GM19372 (cell line): ENCODE measurements around the gene SH2B2.
"Not testable (repeated sequence)": the region's sequence is repeated elsewhere in the genome, so short reads cannot be mapped to it uniquely, and the experiment has no call there.

ENCODE experiments used
- ATAC-seq: cut with Tn5 transposase; IDR thresholded peaks from one replicate; pipeline ENCODE4 v1.9.1; 2021; ENCODE audit warnings: mild to moderate bottlenecking, low read depth, moderate library complexity; ENCODE audit not compliant: unreplicated experiment

Gene SH2B2

DNA sequence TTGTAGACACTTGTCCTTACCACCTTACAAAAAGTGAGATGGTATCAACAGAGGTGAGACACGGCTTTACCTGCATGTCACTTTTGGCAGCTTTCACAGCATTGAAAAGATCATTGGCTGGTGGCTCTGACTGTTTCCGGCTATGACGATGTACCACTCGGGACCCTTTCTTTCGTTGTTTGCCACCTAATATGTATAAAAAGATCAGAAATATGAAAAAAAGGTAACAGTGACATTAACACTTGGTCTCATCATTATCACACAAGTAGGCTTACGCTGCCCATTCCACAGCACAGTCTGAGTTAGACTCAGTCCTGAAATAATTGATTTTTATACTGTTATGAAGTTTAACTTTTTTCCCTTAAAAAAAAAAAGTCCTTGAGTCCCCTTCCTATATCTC is 40.5 kb downstream of the SH2B2 start:
- not testable (repeated sequence) for ATAC-seq

DNA sequence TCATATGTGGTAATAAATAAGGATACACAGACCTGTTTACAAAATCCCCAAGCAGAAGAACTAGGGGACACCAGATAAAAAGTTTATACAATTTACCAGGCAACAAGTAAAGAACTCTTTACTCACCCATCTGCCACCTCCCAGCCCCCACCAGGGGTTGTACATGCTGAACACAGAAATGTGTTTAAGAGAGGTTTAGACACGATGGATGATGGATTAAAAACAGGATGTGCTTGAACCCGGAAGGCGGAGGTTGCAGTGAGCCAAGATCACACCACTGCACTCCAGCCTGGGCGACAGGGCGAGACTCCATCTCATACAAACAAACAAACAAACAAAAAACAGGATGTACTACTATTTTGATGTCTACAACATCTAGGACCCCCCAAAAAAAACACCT is 42.2 kb downstream of the SH2B2 start:
- ATAC-seq, result not testable (repeated sequence)

DNA sequence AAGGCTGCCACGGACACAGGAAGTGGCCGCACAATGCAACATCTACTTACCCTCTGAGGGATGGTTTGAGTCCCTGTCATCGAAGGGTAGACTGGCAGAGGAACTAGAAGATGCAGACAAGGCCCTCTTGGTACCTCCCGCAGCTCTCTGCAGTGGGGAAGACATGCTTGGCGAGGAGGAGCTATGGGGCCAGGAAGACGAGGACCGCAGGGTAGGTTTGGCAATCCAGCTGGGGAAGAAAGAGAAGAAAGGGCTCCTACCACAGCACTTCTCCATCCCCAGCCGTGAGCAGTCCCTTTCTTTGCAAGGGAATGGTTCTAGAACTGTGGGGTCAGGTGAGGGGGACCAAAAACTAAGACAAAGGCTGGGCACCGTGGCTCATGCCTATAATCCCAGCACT is 42.7 kb downstream of the SH2B2 start:
- ATAC-seq, result not testable (repeated sequence)

DNA sequence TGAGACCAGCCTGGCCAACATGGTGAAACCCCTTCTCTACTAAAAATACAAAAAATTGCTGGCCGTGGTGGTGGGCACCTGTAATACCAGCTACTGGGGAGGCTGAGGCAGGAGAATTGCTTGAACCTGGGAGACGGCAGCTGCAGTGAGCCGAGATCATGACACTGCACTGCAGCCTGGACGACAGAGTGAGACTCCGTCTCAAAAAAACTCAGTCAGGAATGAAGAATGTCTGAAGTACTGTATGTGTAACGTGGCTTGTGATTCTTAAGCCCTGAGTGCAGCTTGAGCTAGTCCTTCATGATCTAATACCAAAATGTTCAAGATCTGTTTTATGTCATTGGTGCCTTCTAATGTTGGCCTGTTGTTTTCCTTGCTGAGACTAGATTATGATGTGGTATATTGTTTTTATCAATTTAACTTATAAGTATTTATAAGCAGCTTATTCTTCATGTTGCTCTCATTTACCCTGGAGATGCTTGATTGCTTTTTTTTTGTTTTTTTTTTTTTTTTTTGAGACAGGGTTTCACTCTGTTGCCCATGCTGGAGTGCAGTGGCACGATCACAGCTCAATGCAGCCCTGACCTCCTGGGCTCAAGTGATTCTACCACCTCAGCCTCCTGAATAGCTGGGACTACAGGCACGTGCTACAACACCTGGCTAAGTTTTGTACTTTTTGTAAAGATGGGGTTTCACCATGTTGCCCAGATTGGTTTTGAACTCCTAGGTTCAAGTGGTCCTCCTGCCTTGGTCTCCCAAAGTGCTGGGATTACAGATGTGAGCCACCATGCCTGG is 44.2 kb downstream of the SH2B2 start:
- ATAC-seq, result not testable (repeated sequence)

DNA sequence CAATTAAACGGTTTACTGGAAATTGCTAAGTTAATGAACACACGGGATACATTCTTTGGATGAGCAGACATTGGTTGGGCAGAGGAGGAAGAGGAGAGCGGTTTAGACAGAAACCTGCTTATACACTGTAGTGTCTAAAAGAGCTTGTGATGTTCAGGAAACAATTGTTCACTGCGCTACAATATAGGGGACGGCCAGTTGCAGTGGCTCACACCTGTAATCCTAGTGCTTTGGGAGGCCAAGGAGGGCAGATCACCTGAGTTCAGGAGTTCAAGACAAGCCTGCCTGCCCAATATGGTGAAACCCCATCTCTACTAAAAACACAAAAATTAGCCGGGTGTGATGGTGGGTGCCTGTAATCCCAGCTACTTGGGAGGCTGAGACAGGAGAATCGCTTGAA is 48.9 kb downstream of the SH2B2 start:
- ATAC-seq, result not testable (repeated sequence)

DNA sequence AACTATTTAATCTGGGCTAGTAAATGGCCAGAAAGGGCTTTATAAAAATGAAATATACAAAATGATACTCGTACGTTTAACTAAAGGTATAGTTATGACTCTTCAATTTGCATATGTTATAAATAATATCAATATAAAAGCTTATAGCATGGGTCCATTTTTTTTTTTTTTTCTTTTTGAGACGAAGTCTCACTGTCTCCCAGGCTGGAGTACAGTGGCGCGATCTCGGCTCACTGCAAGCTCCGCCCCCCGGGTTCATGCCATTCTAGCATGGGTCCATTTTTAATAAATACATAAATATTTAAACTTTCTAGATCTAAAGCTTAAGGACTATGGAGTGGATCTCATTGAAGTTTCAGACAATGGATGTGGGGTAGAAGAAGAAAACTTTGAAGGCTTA is 50.3 kb downstream of the SH2B2 start:
- ATAC-seq, result not testable (repeated sequence)

DNA sequence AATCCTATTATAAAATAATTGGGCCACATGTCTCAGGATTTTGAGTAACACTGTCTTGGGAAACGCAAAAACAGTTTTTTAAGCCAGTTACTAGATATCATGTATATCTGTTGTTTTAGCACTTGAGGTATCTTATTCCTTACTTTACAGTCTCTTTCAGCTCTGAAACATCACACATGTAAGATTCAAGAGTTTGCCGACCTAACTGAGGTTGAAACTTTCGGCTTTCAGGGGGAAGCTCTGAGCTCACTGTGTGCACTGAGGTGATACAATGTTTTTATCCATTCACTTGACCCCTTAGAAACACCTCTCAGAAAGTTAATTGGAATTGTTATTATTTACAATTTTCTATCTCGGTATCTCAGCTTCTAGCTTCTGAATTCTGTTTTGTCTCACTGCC is 50.8 kb downstream of the SH2B2 start:
- not testable (repeated sequence) for ATAC-seq

DNA sequence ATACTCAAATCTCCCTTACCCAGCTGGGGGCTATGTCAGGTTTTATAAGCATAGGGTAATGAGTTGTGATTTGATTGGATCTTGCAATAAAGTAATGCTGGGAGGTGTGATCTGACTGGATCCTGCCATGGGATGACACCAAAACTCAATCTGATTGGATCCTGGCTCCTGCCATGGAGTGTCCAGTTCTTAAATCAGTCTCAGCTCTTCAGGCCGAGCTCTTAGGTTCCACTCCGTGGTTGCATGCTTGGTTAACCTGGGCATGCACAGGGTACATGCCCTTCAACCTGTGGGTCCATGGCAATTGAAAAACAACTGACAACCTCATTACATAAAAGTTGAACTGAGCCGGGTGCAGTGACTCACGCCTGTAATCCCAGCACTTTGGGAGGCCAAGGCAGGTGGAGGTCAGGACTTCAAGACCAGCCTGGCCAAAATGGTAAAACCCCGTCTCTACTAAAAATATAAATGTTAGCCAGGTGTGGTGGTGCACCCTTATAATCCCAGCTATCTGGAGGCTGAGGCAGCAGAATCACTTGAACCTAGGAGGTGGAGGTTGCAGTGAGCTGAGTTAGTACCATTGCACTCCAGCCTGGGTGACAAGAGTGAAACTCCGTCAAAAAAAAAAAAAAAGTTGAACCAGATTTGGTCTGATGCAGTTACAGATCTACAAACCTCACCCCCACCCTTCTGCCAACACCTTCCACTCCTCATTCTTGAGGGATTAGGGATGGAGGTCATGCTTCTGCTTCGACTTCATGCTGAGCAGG is 54.1 kb downstream of the SH2B2 start:
- ATAC-seq, result not testable (repeated sequence)

DNA sequence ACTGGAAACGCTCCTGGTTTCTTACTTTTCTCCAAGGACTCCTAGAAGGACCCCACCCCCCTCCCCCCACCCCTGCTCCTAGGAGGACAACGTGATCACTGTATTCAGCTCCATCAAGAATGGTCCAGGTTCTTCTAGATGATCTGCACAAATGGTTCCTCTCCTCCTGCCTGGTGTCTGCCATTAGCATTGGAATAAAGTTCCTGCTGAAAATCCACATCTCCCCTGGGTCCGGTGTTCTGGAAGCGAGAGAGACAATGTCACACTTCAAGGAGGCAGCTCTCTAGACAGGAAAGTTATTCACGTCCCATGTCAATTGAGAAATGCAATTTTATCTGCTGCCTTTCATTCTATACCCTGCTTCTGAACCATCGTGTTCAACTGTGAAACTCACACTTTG is 60.3 kb downstream of the SH2B2 start:
- not testable (repeated sequence) for ATAC-seq

DNA sequence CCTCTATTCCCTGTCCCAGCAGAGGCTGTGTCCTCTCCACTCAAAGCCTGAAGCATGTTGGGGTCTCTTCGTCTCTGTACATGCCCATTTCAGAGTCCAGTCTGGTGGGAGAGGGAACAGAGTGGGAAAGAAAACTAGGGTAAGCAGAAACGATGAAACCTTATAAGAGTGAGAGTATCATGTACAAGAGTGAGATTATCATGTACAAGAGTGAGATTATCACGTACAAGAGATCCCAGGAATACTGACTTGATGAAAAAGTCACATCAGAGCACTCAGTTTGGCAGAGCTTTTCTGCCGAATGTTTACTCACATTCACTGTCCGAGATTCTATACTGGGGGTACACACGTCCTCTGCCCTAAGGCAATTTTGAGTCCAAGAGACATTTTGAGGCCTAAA is 69.7 kb downstream of the SH2B2 start, which contains the start of gene SPDYE6:
TSS of gene SPDYE6 (minus strand) at position 101 of the 400 bp plus-strand sequence. CDS start 421 bp downstream, outside the sequence.
- not testable (repeated sequence) for ATAC-seq

DNA sequence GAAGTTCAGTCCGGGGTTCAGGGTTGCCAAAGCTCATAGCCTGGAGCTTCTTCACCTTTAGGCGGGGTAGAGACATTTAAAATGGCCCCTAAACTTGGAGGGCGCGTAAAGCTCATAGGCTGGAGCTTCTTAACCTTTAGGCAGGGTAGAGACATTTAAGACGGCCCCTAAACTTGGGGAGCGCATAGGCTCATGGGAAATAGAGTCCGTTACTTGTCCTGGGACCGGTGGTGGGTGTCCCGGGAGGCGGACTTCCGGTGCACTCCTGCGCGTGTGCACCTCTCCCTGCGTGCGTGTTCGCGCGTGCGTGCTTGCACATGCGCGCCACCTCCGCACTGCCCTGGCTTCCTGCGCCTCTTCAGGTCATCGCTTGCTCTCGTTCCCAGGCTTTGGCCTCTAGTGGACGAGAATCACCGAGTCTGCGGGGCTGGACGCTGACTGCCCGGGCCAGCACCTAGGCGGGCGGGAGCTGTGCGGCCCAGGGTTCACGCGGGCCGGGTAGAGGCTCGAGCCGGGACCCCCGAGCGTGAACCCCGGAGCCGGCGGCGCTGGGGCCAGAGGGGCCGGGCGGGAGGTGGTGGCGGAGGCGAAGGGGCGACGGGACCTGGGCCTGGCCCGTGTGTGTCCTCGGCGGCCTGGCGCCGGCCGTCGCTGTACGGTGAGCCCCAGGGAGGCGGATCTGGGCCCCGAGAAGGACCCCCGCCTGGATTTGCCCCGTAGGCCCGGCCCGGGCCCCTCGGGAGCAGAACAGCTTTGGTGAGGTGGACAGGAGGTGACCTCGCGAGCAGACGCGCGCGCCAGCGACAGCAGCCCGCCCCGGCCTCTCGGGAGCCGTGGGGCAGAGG is 77.1 kb downstream of the SH2B2 start:
- peak; percentile 98 for ATAC-seq

DNA sequence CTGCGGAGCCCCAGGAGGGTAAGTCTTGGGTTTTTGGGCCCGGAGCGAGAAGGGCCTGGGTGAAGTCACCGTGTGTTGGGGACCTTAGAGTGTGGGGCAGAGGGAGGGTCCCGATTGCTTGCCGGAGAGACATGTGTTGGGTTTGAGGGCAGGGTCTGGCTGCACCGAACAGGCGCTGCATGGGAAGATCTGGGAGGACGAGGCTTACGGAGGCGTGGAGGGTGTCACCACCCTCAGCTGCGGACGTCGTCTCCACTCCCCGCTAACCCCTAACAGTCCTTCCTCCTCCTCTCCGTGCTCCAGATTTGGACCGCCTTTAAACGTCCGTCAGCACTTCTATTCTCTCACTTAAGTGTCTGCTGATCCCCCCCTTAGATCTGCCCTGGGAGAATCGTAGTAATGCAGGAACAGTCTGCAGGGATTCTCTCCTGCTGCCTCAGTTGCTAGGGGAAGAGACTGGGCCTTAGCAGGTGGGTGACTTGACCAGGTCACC is 77.8 kb downstream of the SH2B2 start:
- not testable (repeated sequence) for ATAC-seq

DNA sequence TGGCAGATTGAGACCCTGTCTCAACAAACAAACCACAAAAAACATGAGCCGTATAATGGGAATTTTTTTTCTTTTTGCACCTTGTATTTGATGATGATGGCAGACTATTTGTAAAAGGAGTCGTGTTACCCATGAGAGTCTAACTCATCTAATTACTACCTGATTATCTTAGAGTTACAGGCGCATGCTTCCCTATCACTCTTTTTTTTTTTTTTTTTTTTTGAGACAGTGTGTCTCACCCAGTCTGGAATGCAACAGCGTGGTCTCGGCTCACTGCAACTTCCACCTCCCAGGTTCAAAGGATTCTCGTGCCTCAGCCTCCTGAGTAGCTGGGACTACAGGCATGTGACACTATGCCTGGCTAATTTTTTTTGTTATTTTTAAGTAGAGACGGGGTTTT is 78.7 kb downstream of the SH2B2 start:
- ATAC-seq, result not testable (repeated sequence)

DNA sequence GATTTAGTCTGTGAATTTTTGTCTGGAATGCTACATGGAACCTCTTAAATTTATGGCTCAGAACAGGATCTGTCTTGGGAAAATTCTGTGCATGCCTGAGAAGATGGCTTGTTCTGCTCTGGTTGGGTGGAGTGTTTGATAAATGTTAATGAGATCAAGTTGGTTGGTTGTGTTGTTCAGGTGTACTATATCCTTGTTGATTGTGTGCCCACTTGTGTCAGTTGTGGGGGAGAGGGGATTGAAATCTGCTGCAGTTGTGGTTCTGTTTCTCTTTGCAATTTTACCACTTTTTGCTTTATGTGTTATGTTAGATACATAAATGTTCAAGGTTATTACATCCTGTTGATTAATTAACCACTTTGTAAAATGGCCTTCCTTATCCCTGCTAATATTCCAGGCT is 83.4 kb downstream of the SH2B2 start:
- ATAC-seq, result not testable (repeated sequence)
